Mucosa of stomach (tissue), 1 donor: ENCODE measurements around the gene CDCA5.

Experiments
- H3K27me3 ChIP-seq: one replicate; pipeline ENCODE4 v1.7.0; 2013; ENCODE audit warnings: mild to moderate bottlenecking, low read length; ENCODE audit not compliant: control insufficient read depth, insufficient read depth
- H3K36me3 ChIP-seq: one replicate; pipeline ENCODE4 v1.7.0; 2013; ENCODE audit warnings: low read length; ENCODE audit not compliant: control insufficient read depth, insufficient read depth
- H3K4me1 ChIP-seq: one replicate; pipeline ENCODE4 v1.7.0; 2013; ENCODE audit warnings: mild to moderate bottlenecking, low read length; ENCODE audit not compliant: control insufficient read depth, insufficient read depth
- H3K4me3 ChIP-seq: one replicate; pipeline ENCODE4 v1.7.0; 2013; ENCODE audit warnings: low read length
- H3K9ac ChIP-seq: one replicate; pipeline ENCODE4 v1.7.0; 2013; ENCODE audit warnings: mild to moderate bottlenecking, low read length, moderate library complexity
- H3K9me3 ChIP-seq: one replicate; pipeline ENCODE4 v1.7.0; 2013; ENCODE audit warnings: mild to moderate bottlenecking, low read length, moderate library complexity; ENCODE audit not compliant: control insufficient read depth
- donor health status: Pancreatic carcinoma.

Gene CDCA5

GRCh38 chr11:65108469-65109123 is 24.8 kb upstream of the CDCA5 start:
- H3K4me3 ChIP-seq, result no peak overlapping the region
- no peak overlapping the region for H3K9ac ChIP-seq
- H3K27me3 ChIP-seq, result no peaks in the 10 kb centered on the region
- no peaks in the 10 kb centered on the region for H3K36me3 ChIP-seq
- H3K9me3 ChIP-seq, result no peaks in the 10 kb centered on the region
- peaks cover 35% of the 10 kb centered on the region for H3K4me1 ChIP-seq

GRCh38 chr11:65107751-65108468 is 24.1 kb upstream of the CDCA5 start:
- no peaks in the 10 kb centered on the region for H3K9me3 ChIP-seq
- H3K4me1 ChIP-seq, result peaks cover 28% of the 10 kb centered on the region
- H3K9ac ChIP-seq, result no peak overlapping the region
- no peaks in the 10 kb centered on the region for H3K36me3 ChIP-seq
- H3K27me3 ChIP-seq, result no peaks in the 10 kb centered on the region
- no peak overlapping the region for H3K4me3 ChIP-seq

- H3K9me3 ChIP-seq, result no peaks in the 10 kb centered on the region
- H3K36me3 ChIP-seq, result no peaks in the 10 kb centered on the region
- no peaks in the 10 kb centered on the region for H3K27me3 ChIP-seq
- H3K4me1 ChIP-seq, result peaks cover 25% of the 10 kb centered on the region
- no peak overlapping the region for H3K9ac ChIP-seq
- no peak overlapping the region for H3K4me3 ChIP-seq
Measured at GRCh38 chr11:65107078-65107477, 23.2 kb upstream of the CDCA5 start.

GRCh38 chr11:65104628-65105027 is 20.8 kb upstream of the CDCA5 start:
- no peaks in the 10 kb centered on the region for H3K9me3 ChIP-seq
- no peak overlapping the region for H3K9ac ChIP-seq
- H3K27me3 ChIP-seq, result no peaks in the 10 kb centered on the region
- H3K4me1 ChIP-seq, result peaks cover 12% of the 10 kb centered on the region
- H3K4me3 ChIP-seq, result no peak overlapping the region
- no peaks in the 10 kb centered on the region for H3K36me3 ChIP-seq

- Histone ChIP-seq H3K4me1 (peaks cover 12% of the 10 kb centered on the region), H3K9me3 (no peaks in the 10 kb centered on the region), H3K9ac (no peak overlapping the region), H3K27me3 (no peaks in the 10 kb centered on the region), H3K36me3 (no peaks in the 10 kb centered on the region), H3K4me3 (no peak overlapping the region)
Measured at GRCh38 chr11:65103476-65103875, 19.6 kb upstream of the CDCA5 start.

- H3K9ac ChIP-seq, result no peak overlapping the region
- no peak overlapping the region for H3K4me3 ChIP-seq
- H3K4me1 ChIP-seq, result peaks cover 12% of the 10 kb centered on the region
Measured at GRCh38 chr11:65102142-65103095, 18.6 kb upstream of the CDCA5 start.

GRCh38 chr11:65100674-65101350 is 17.0 kb upstream of the CDCA5 start:
- H3K4me3 ChIP-seq, result no peak overlapping the region
- no peak overlapping the region for H3K9ac ChIP-seq
- H3K4me1 ChIP-seq, result peaks cover 19% of the 10 kb centered on the region
- H3K9me3 ChIP-seq, result no peaks in the 10 kb centered on the region
- no peaks in the 10 kb centered on the region for H3K36me3 ChIP-seq
- no peaks in the 10 kb centered on the region for H3K27me3 ChIP-seq

More at GRCh38 chr11:65102142-65103095, 18.6 kb upstream of the CDCA5 start:
- H3K27me3 ChIP-seq, result no peaks in the 10 kb centered on the region
- H3K36me3 ChIP-seq, result no peaks in the 10 kb centered on the region
- H3K9me3 ChIP-seq, result no peaks in the 10 kb centered on the region

GRCh38 chr11:65096926-65097325 is 13.1 kb upstream of the CDCA5 start:
- Histone ChIP-seq H3K4me1 (peaks cover 12% of the 10 kb centered on the region), H3K4me3 (no peak overlapping the region), H3K36me3 (no peaks in the 10 kb centered on the region), H3K9me3 (no peaks in the 10 kb centered on the region), H3K9ac (peak overlapping the region; percentile 83), H3K27me3 (no peaks in the 10 kb centered on the region)

- peak within 1 kb of the TSS; percentile 63 for H3K4me3 ChIP-seq
- H3K36me3 ChIP-seq, result no peaks in the 10 kb centered on the region
- H3K9me3 ChIP-seq, result no peaks in the 10 kb centered on the region
- no peaks in the 10 kb centered on the region for H3K27me3 ChIP-seq
- peak within 1 kb of the TSS; percentile 83 for H3K9ac ChIP-seq
- peaks cover 11% of the 10 kb centered on the region for H3K4me1 ChIP-seq
Measured at GRCh38 chr11:65095974-65096806, 12.3 kb upstream of the CDCA5 start, which contains the start of gene VPS51. VPS51 (plus strand) TSS chr11:65096214; CDS start chr11:65096251, 37 bp downstream.

GRCh38 chr11:65095427-65095826 is 11.6 kb upstream of the CDCA5 start:
- Histone ChIP-seq H3K4me3 (no peak overlapping the region), H3K36me3 (no peaks in the 10 kb centered on the region), H3K9ac (peak overlapping the region; percentile 83), H3K9me3 (no peaks in the 10 kb centered on the region), H3K4me1 (peaks cover 11% of the 10 kb centered on the region), H3K27me3 (no peaks in the 10 kb centered on the region)

- no peak overlapping the region for H3K9ac ChIP-seq
- H3K36me3 ChIP-seq, result no peaks in the 10 kb centered on the region
- no peaks in the 10 kb centered on the region for H3K27me3 ChIP-seq
- H3K9me3 ChIP-seq, result no peaks in the 10 kb centered on the region
- peaks cover 2% of the 10 kb centered on the region for H3K4me1 ChIP-seq
- no peak overlapping the region for H3K4me3 ChIP-seq
Measured at GRCh38 chr11:65090628-65091027, 6.8 kb upstream of the CDCA5 start.
